Muscle of leg (tissue), 11 donors: ENCODE results near the gene OSGIN1. TPM values are rescaled to one million over a fixed set of nuclear protein-coding genes. Genes with fewer than 3 reads are reported as not detected.
"Not testable (repeated sequence)": the region's sequence is repeated elsewhere in the genome, so short reads cannot be mapped to it uniquely, and the experiment has no call there.

Source experiments
- DNase-seq: peaks from one replicate; pipeline ENCODE4 v3.0.0; 2013
- H3K27ac ChIP-seq: one replicate; pipeline ENCODE4 v1.5.1; 2013; ENCODE audit warnings: mild to moderate bottlenecking, low read length, control low read depth
- H3K27me3 ChIP-seq: one replicate; pipeline ENCODE4 v1.6.1; 2013; ENCODE audit warnings: low read length; ENCODE audit not compliant: control insufficient read depth, insufficient read depth
- H3K36me3 ChIP-seq: one replicate; pipeline ENCODE4 v1.6.1; 2013; ENCODE audit warnings: low read length; ENCODE audit not compliant: control insufficient read depth, insufficient read depth
- H3K4me1 ChIP-seq: one replicate; pipeline ENCODE4 v1.6.1; 2013; ENCODE audit warnings: low read length; ENCODE audit not compliant: control insufficient read depth, insufficient read depth
- H3K4me3 ChIP-seq: one replicate; pipeline ENCODE4 v1.5.1; 2013; ENCODE audit warnings: low read length, control low read depth
- H3K9me3 ChIP-seq: replicated peaks from 2 replicates; pipeline ENCODE4 v1.6.1; 2013; ENCODE audit warnings: low read depth, low read length; ENCODE audit not compliant: control insufficient read depth
- WGBS: methylation state at CpG from one replicate; pipeline ENCODE4 v1.1.5; 2013; ENCODE audit warnings: missing lambda C conversion rate; ENCODE audit not compliant: insufficient coverage; 5-methylcytosine and 5-hydroxymethylcytosine counted together
- polyA plus RNA-seq, 8 donors: library from polyadenylated mRNA; unstranded; fragments of 120-200 nt; gene quantifications; one replicate each; pipeline versions ENCODE4 v1.2.1 to v1.2.3, GENCODE V29; 2013; ENCODE audit warnings: inconsistent platforms in 1 of 8, low replicate concordance in 1 of 8; ENCODE audit not compliant: insufficient read length in 8 of 8, insufficient read depth in 1 of 8
- total RNA-seq: library from RNA; stranded (reverse); fragments of 120-200 nt; gene quantifications from one replicate; pipeline ENCODE4 v1.2.4, GENCODE V29; 2013

OSGIN1 gene
- total and polyA plus RNA-seq, 9 donors = 0.18 to 0.88 (median 0.45) TPM

GRCh38 chr16:83935005-83935857, 17.8 kb upstream of the OSGIN1 start:
- peaks cover 2% of the 10 kb centered on the region for H3K27me3 ChIP-seq
- H3K36me3 ChIP-seq = no peaks in the 10 kb centered on the region
- no peak for DNase-seq
- 82% methylated on average over 24 of the region's 30 CpGs for WGBS
- H3K27ac ChIP-seq = no peak overlapping the region
- H3K9me3 ChIP-seq = no peaks in the 10 kb centered on the region
- peaks cover 25% of the 10 kb centered on the region for H3K4me1 ChIP-seq
- no peak overlapping the region for H3K4me3 ChIP-seq

- H3K27ac ChIP-seq = no peak overlapping the region
- 87% methylated on average over 8 of the region's 10 CpGs for whole genome bisulfite sequencing
- no peak overlapping the region for H3K4me3 ChIP-seq
- H3K4me1 ChIP-seq = peaks cover 25% of the 10 kb centered on the region
- peaks cover 6% of the 10 kb centered on the region for H3K27me3 ChIP-seq
- H3K36me3 ChIP-seq = no peaks in the 10 kb centered on the region
- no peaks in the 10 kb centered on the region for H3K9me3 ChIP-seq
- DNase-seq = no peak
Measured at GRCh38 chr16:83935858-83936255, 17.2 kb upstream of the OSGIN1 start.

- no peak overlapping the region for H3K27ac ChIP-seq
- H3K27me3 ChIP-seq = peaks cover 6% of the 10 kb centered on the region
- no peak for DNase-seq
- 80% methylated on average over 18 of the region's 19 CpGs for WGBS
- H3K4me1 ChIP-seq = peaks cover 25% of the 10 kb centered on the region
- H3K4me3 ChIP-seq = no peak overlapping the region
- no peaks in the 10 kb centered on the region for H3K9me3 ChIP-seq
- no peaks in the 10 kb centered on the region for H3K36me3 ChIP-seq
Measured at GRCh38 chr16:83936581-83937165, 16.4 kb upstream of the OSGIN1 start.

GRCh38 chr16:83937267-83937666, 15.8 kb upstream of the OSGIN1 start:
- Histone ChIP-seq H3K4me3 (no peak overlapping the region), H3K4me1 (peaks cover 25% of the 10 kb centered on the region), H3K27ac (no peak overlapping the region), H3K36me3 (no peaks in the 10 kb centered on the region), H3K27me3 (peaks cover 6% of the 10 kb centered on the region), H3K9me3 (no peaks in the 10 kb centered on the region)
- no peak for DNase-seq
- 100% methylated on average over 1 of the region's 2 CpGs for WGBS

GRCh38 chr16:83937922-83938885, 14.8 kb upstream of the OSGIN1 start:
- no peaks in the 10 kb centered on the region for H3K36me3 ChIP-seq
- H3K9me3 ChIP-seq = no peaks in the 10 kb centered on the region
- 74% methylated on average over 7 of the region's 18 CpGs for WGBS
- H3K27me3 ChIP-seq = peaks cover 6% of the 10 kb centered on the region
- H3K4me3 ChIP-seq = no peak overlapping the region
- H3K4me1 ChIP-seq = peaks cover 23% of the 10 kb centered on the region
- no peak for DNase-seq
- no peak overlapping the region for H3K27ac ChIP-seq

- Histone ChIP-seq H3K4me1 (peaks cover 18% of the 10 kb centered on the region), H3K36me3 (no peaks in the 10 kb centered on the region), H3K27ac (no peak overlapping the region), H3K9me3 (no peaks in the 10 kb centered on the region), H3K27me3 (peaks cover 4% of the 10 kb centered on the region), H3K4me3 (no peak overlapping the region)
- peak; percentile 50 for DNase-seq
- 72% methylated on average over 9 of the region's 12 CpGs for WGBS
Measured at GRCh38 chr16:83939266-83939855, 13.7 kb upstream of the OSGIN1 start.

GRCh38 chr16:83940119-83940518, 12.9 kb upstream of the OSGIN1 start:
- peaks cover 4% of the 10 kb centered on the region for H3K27me3 ChIP-seq
- no peaks in the 10 kb centered on the region for H3K36me3 ChIP-seq
- H3K4me1 ChIP-seq = peaks cover 12% of the 10 kb centered on the region
- no peak overlapping the region for H3K27ac ChIP-seq
- H3K9me3 ChIP-seq = no peaks in the 10 kb centered on the region
- 79% methylated on average over 7 of the region's 12 CpGs for WGBS
- no peak for DNase-seq
- no peak overlapping the region for H3K4me3 ChIP-seq

GRCh38 chr16:83940630-83941378, 12.2 kb upstream of the OSGIN1 start:
- no peaks in the 10 kb centered on the region for H3K36me3 ChIP-seq
- H3K9me3 ChIP-seq = no peaks in the 10 kb centered on the region
- peaks cover 4% of the 10 kb centered on the region for H3K27me3 ChIP-seq
- DNase-seq = no peak
- H3K27ac ChIP-seq = no peak overlapping the region
- 56% methylated on average over 22 of the region's 28 CpGs for WGBS
- peaks cover 12% of the 10 kb centered on the region for H3K4me1 ChIP-seq
- no peak overlapping the region for H3K4me3 ChIP-seq

- H3K36me3 ChIP-seq, DNase-seq, H3K27ac ChIP-seq, H3K9me3 ChIP-seq, H3K4me3 ChIP-seq, H3K27me3 ChIP-seq: not testable (repeated sequence)
- 92% methylated on average over 6 of the region's 9 CpGs for WGBS
- peaks cover 12% of the 10 kb centered on the region for H3K4me1 ChIP-seq
Measured at GRCh38 chr16:83941546-83941945, 11.5 kb upstream of the OSGIN1 start.
